ENCODE data around the gene SPEF2.

SPEF2 gene

GRCh38 chr5:35617435-35618303 lies at the start of gene SPEF2:
Gene SPEF2 (plus strand): TSS chr5:35617863. CDS start chr5:35617998, 135 bp downstream.
- no peak for DNase-seq

- DNase-seq, result no peak
These were observed 42.1 kb upstream of the SPEF2 start for GRCh38 chr5:35575578-35575977.

- no peak for DNase-seq
These were observed 30.2 kb upstream of the SPEF2 start for GRCh38 chr5:35587419-35587818.

GRCh38 chr5:35593338-35593737 lies 24.3 kb upstream of the SPEF2 start:
- DNase-seq, result no peak

GRCh38 chr5:35598707-35599370 lies 18.8 kb upstream of the SPEF2 start:
- no peak for DNase-seq

GRCh38 chr5:35600591-35600990 lies 17.1 kb upstream of the SPEF2 start:
- DNase-seq, result no peak

- DNase-seq, result no peak
These were observed 8.5 kb upstream of the SPEF2 start for GRCh38 chr5:35608881-35609779.

GRCh38 chr5:35617060-35617434 lies 616 bp upstream of the SPEF2 start:
- DNase-seq, result no peak

- no peak for DNase-seq
These were observed 607 bp downstream of the SPEF2 start for GRCh38 chr5:35618304-35618636.

GRCh38 chr5:35618781-35619180 lies 1.1 kb downstream of the SPEF2 start:
- DNase-seq, result no peak

GRCh38 chr5:35622974-35623373 lies 5.3 kb downstream of the SPEF2 start:
- no peak for DNase-seq

- DNase-seq, result no peak
These were observed 6.3 kb downstream of the SPEF2 start for GRCh38 chr5:35623991-35624390.

- no peak for DNase-seq
These were observed 8.4 kb downstream of the SPEF2 start for GRCh38 chr5:35626108-35626507.

- DNase-seq, result no peak
These were observed 8.9 kb downstream of the SPEF2 start for GRCh38 chr5:35626553-35626952.

- DNase-seq, result no peak
These were observed 16.7 kb downstream of the SPEF2 start for GRCh38 chr5:35634326-35634725.

- no peak for DNase-seq
These were observed 23.0 kb downstream of the SPEF2 start for GRCh38 chr5:35640623-35641022.

GRCh38 chr5:35644543-35644942 lies 26.9 kb downstream of the SPEF2 start:
- DNase-seq, result no peak

- no peak for DNase-seq
These were observed 29.5 kb downstream of the SPEF2 start for GRCh38 chr5:35647128-35647527.

GRCh38 chr5:35647712-35648111 lies 30.0 kb downstream of the SPEF2 start:
- no peak for DNase-seq

GRCh38 chr5:35651002-35651756 lies 33.5 kb downstream of the SPEF2 start:
- DNase-seq, result peak; percentile 50

GRCh38 chr5:35656721-35657120 lies 39.1 kb downstream of the SPEF2 start:
- DNase-seq, result no peak

GRCh38 chr5:35657877-35658276 lies 40.2 kb downstream of the SPEF2 start:
- no peak for DNase-seq

- DNase-seq, result no peak
These were observed 41.9 kb downstream of the SPEF2 start for GRCh38 chr5:35659556-35659955.
